ENCODE data around the gene ACTA2.

The ACTA2 gene

DNA sequence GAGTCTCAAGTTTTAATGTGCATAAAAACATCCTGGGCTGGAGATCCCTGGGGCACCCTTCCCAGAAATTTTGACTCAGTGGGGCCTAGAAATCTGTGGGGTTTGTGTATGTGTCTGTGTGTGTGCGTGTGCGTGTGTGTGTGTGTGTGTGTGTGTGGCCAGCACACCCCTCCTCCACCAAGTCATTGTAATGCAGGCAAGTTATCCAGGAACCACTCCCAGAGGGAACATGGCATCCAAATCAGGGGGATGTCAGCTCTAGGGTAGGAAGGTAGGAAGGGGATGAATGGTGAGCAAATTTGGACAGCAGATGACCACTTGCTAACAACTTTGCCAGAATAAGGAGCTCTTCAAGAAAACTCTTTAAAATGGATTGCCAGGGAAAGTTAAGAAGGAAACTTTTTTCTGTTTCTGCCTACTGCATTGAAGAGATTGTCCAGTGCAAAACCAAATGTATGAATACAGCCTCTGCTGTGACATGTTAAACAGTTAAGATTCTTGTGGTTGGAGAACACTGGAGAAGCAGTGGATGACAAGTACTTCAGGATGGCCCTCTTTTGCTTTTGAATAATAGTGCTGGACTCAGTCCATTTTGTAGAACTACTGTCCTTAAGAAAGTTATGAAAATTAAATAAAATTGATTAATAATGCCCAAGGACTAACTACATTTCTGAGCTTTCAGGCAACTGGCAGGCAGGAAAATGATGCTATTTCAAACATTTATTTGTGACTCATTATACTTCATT is 60.2 kb downstream of the ACTA2 start:
- DNase-seq (ENCODE audit: low spot score): no peak

DNA sequence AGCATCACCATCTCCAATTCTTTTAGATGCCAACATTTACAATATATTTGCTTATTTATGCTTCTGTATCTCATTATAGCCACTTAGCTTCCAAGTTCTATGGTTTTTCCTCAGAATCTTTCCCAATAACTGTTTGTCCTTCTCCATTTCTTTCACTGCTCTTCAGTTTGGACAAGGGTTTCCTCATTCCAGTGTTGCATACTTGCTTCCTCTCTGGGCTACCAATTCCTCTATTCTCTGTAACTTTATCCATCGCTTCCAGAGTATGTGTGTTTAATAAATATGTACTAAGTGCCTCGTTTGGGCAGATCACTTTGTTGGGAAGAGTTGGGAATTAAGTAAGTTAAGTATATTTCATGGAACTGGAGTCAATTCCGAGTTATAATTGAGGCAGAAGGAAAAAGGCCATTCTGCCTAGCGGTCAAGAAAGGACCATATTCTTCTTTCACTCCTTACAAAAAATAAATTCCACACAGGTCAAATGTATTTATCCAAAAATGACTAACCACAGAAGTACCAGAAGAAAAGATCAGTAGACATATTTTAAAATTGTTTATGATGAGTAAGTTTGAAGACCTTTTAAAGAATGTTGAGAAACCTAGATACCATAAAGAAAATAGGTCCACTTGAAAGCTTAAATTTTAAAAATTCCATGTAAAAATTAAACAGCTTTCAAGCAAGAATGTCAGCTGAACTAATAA is 61.7 kb downstream of the ACTA2 start:
- DNase-seq (ENCODE audit: low spot score): no peak

DNA sequence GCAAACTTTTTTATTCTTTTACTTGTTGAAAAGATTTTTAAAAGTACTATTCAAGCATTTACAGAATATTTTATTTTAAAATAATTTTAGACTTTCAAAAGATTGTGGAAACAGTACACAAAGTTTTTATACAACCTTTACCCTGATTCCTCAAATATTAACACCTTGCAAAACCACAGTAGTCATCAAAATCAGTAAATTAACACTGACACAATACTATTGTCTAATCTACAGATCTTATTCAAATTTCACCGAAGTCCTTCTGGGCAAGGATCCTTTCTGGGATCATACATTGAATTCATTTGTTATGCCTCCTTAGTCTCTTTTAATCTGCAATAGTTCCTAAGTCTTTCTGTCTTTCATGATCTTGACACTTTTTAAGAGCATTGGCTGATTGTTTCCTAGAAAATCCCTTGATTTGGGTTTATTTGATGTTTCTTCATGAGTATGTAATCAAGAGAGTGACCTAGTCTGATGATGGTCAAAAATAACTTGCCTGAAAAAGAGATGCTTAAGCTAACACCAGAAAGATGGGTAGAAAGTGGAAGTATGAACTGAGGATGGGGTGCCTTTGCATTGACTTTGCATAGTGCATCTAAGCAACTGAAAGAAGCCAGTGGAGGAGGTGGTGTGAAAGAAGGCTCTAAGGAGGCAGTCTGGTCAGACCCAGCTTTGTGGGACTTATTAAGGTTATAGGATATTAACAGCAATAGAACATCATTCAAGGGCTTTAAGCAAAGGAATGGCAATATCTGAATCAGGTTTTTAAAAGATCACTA is 62.8 kb downstream of the ACTA2 start:
- no peak for DNase-seq (ENCODE audit: low spot score)

GRCh38 chr10:88888810-88889445 is 63.6 kb downstream of the ACTA2 start:
- DNase-seq (ENCODE audit: low spot score): no peak

- no peak for DNase-seq (ENCODE audit: low spot score)
These were observed 66.0 kb downstream of the ACTA2 start for GRCh38 chr10:88886557-88886956.

Measured in putamen (tissue), 1 donor.